C1 segment of cervical spinal cord (tissue), 14 donors: Measurements from ENCODE around the gene RIMBP2.
"Not testable (repeated sequence)": the region's sequence is repeated elsewhere in the genome, so short reads cannot be mapped to it uniquely, and the experiment has no call there.

Experiments used
- DNase-seq, 14 donors: peaks; one replicate each; lab custom pipeline; 2025; lab: John Stamatoyannopoulos, UW

Gene RIMBP2

GRCh38 chr12:130742112-130742511, 26.0 kb upstream of the RIMBP2 start:
- no peak for DNase-seq

DNA sequence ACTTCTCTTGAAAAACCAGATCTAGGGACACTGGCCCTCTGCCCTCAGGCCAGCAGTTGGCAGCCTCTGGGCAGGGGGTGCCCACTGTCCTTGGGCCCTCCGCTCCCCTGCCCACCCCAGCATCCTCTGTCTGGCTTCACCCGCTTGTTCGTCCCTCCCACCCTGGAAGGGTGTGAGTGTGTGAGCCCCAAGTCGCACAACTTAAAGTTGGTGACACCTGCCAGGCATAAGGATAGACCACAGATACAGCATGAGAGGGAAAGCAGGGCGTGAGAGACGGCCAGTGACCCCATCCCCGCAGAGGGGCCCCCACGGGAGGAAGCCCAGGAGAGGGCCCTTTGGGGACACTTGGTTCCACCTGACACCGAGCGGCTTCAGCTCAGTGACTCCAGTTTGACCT, 23.5 kb upstream of the RIMBP2 start:
- DNase-seq, result no peak

- DNase-seq, result not testable (repeated sequence)
Observed at GRCh38 chr12:130738403-130738802, 22.3 kb upstream of the RIMBP2 start.

GRCh38 chr12:130737731-130738130, 21.6 kb upstream of the RIMBP2 start:
- DNase-seq, result no peak

GRCh38 chr12:130729344-130729743, 13.2 kb upstream of the RIMBP2 start:
- DNase-seq, result no peak

DNA sequence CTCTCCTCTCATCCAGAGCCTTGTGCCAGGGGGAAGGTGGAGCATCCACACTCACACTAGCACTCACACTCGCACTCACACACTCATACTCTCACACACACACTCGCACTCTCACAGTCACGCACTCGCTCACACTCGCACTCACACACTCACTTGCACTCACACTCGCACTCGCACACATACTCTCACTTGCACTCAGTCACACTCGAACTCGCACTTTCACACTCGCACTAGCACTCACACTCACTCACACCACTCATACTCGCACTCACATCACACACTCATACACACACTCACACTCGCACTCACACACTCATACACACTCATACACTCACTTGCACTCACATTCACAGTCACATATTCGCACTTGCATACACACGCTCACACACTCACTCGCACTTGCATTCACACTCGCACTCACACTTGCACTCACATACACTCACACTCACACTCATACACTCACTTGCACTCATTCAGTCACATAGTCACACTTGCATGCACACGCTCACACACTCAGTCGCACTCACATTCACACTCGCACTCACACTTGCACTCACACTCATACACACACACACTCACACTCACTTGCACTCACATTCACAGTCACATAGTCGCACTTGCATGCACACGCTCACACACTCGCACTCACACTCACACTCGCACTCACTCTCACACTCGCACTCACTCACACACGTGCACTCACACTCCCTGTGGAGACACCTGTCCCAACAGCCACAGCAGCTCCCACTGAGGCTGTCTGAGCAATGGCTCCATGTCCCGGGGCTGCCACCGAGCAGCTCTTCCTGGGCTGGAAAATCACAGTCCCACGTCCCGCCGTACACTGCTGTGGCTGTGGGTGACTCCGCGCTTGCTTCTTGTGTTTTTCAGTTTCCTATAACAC, 12.3 kb upstream of the RIMBP2 start:
- DNase-seq, result no peak

GRCh38 chr12:130719263-130719859, 3.3 kb upstream of the RIMBP2 start:
- no peak for DNase-seq

DNA sequence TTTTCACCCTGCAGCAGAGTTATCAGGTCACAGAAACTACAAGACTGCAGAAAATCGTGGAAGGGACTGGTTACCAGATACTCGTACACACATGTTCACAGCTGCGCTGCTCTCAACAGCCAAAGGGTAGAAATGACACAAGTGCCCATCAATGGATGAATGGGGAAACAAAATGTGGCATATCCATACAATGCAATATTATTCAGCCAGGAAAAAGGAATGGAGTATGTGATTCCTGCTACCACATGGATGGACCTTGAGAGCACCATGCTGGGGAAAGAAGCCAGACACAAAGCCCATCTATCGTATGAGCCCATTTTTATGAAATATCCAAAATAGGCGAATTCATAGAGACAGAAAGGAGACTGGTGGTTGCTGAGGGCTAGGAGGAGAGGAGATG, 1.7 kb upstream of the RIMBP2 start:
- DNase-seq, result no peak

DNA sequence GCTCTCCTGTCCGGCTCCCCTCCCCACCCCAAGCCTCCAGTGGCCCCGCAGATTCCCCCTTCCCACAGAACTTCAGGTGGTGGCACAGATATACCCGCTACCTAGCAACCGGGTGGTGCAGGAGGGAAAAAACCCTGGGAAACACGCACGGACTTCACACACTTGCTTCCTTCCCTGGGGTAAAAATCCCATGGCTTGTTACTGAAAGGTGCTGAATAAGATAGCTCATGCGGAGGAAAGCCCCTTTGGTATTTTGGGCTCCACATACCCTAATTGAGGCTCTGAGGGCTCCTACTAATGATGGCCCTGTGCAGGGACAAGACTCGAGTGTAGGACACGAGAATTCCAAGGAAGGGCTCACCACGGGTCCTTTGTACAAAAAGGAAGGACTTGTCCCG, 869 bp upstream of the RIMBP2 start:
- DNase-seq, result no peak

DNA sequence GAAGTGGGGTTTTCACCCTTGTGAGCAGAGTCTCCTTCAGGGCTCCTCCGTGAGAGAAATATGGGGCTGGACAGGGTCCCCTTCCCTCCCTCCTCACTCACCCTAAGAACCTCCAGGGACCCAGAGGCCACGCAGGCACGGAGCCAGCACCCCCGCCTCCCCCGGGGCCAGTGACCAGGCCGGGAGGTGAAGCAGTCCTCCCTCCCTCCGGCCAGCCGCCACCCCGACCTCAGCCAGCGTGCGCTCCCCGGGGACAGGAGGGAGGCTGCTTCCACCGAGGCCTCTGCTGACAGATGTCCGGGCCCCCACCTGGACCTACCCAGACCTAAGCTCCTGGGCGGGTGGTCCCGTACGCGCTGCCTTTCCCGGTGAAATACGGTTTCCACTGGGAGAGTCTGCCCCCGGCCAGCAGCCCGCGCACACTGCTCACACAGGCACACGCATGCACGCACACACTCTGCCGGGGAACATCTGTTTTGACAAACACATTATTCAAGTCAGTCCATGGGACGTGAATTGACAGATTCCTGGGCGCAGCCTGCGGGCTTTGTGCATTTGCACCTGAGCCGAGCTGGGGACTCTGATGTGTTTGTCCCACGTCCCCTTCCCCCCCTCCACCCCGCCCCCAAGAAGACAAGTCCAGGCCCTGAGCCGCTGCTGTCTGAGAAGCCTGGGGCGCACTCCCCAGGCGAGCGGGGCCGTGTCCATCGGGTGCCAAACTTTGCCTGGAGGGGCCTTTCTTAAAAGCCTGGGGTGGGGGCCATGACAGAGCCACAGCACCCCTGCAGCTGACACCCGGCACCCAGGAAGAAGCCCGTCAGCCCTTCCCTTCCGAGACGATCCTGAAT, 725 bp downstream of the RIMBP2 start:
- DNase-seq, result peak in 3 of 14 donors; percentile 14 to 30 (median 28)

DNA sequence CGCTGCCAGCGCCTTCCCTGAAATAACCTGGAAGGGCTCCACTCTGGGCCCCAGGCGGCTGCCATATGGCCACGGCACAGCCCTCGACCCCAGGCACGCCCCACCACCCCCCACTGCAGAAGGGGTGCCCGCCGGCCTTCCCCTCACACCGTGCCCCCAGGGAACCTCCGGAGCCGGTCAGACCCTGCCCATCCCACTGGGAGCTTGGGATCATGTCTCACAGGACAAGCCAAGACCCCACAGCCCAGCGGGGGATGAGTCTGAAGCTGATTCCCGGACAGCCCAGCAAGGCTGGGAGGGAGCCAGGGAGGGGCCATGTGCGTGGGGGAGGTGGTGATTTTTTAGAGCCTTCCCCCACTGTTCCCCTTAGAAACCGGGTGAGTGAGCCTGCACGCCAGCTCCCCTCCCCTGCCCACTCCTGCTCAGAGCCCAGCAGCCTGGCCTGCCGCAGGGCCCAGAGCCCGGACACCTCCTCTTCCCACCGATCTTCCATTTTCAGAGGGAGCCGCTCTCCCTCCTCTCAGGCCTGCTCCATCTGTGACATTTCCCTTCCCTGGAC, 1.4 kb downstream of the RIMBP2 start:
- peak in 2 of 14 donors; percentile 28 to 68 for DNase-seq

DNA sequence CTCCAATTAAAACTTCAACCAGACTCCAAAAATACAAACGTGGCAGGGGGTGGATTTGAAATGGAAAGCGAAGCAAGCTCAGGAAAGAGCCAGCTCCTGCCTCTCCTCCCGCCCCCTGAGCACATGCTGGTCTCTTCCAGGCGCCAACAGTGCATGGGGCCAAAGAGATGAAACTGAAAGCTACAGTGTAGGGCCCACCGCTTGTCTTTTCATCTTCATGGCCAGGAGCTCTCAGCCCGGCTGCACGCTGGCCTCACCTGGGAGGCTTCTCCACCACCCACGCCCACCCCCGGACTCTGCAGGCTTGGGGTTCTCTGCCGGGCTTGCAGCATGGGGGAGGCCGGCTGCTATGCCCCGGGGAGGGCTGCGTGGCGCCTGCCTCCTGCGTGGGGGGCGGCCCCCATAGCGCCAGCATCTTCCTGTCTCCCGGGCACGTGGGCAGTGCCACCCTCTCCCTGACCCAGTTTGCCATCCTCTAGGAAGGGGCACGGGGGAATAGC, 2.0 kb downstream of the RIMBP2 start:
- peak in 2 of 14 donors; percentile 7 to 56 for DNase-seq

DNA sequence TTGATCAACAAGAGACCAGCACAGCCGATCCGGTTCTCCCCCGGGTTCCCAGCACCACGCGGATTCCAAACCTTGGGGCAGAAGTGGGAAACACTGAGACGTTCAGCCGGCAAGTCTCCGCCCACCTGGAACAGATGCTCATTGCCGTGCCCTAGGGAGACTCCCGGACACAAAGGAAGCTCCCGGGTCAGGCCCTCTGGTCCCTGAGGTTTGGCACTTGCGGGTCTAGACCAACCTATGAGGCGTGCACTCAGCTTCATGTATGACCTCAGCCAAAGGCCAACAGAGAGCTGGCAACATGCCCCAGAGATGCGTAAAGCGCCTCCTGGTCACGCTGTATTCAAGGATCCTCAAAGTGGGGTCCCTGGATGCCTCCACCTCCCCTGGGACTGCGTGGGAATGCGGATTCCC, 2.5 kb downstream of the RIMBP2 start:
- DNase-seq, result no peak

GRCh38 chr12:130712346-130713065, 3.6 kb downstream of the RIMBP2 start:
- no peak for DNase-seq

DNA sequence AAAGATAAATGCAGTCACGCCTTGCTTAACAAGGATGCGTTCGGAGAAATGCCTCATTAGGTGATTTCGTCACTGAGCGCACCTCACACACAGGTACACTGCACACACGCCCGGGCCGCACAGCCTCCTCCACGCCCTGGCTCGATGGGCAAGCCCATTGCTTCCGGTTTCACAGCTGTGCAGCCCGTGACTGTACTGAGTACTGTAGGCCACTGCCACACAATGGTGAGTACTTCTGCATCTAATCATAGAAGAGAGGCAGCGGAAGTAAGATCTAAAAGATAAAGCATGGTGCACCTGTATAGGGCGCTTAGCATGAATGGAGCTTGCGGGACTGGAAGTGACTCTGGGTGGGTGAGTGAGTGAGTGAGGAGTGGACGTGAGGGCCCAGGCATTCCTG, 4.3 kb downstream of the RIMBP2 start:
- no peak for DNase-seq

DNA sequence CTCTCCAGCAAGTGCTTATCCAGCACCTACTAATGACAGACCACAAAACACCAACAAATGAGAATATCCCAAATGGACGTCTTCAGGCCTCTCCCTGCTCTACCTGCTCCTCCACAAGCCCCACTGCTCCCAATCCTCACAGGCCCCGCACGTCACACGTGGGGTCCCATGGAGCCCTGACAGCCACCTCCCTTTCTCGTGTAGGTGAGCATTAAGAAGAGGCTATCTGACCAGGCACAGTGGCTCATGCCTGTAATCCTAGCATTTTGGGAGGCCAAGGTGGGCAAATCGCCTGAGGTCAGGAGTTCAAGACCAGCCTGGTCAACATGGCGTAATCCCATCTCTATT, 5.4 kb downstream of the RIMBP2 start:
- DNase-seq, result no peak

DNA sequence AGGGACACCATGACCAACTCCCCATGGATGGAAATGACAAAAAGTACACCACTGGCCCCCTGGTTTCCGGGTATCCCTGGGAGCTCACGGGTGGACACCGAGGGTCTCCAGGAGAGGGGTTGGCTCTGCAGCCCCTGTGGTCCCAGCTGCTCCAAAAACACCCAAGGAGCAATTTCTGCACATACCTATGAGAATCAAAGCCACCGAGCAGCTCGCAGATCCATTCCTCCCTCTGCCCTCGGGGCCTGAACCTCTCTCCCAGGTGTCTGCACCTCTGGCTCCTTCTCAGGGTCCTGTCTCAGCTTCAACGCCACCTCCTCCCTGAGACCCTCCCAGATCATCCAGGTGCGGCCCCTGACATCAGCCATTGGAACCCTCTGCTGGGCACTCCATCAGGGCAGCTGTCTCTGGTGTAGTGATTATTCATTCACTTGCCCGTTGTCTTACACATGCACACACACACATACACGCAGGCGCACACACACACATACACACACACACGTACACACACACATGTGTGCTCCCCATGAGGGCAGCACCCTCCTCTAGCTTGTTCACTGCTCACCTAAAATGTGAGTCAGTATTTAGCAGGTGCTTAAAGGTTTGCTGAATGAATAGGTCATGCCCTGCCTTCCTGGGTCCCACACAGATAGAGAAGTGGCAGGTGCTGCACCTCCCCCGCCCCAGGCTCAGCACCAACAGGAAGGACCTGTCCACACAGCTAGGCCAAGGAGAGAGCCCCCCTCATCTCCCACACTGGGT, 5.9 kb downstream of the RIMBP2 start:
- DNase-seq, result no peak

DNA sequence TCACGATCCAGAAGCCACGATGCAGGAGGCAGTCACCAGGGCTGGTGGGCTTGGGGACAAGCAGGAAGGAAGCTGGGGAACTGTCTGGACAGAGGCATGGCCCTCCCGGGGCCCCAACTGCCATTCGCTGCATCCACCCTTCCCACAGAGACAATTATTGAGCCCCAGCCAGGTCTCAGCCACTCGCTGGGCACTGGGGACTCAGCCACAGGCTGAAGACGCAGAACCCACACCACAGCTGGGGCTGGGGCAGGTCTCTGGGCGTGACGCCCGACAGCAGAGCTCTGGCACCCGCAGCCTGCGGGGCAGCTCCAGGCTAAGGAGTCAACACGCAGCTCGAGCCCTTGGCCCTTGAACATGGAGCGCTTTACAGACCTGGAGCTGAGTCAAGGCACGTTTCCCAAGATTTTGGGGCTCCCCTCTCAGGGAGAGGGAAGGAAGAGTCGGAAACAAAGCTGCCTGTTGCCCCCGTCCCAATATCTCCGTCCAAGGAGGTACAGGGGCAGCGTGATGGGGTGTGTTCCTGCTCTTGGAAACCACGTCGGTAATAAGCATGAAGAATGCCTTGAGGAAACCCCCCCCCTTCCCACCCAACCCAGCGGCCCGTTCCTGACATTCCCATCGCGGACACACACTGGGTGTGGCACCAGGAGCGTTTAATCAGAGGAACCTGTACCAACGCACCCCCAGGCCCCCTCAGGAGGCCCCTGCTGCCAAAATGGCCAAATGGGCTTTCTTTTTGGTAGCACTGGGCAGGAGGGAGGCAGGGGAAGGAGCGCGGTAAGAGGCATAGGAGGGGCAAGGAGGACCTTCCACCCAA, 6.7 kb downstream of the RIMBP2 start:
- no peak for DNase-seq

GRCh38 chr12:130708648-130709047, 7.5 kb downstream of the RIMBP2 start:
- DNase-seq, result no peak

GRCh38 chr12:130707571-130707891, 8.6 kb downstream of the RIMBP2 start:
- no peak for DNase-seq
